PC-9 (cell line): ENCODE results near the gene WDR13. TPM values are rescaled to one million over a fixed set of nuclear protein-coding genes. Genes with fewer than 3 reads are reported as not detected.

ENCODE experiments used
- BruUV-seq: library from RNA; stranded (reverse); fragments of 400-500 nt; replicated peaks from 2 replicates; lab custom pipeline; 2021; lab: Mats Ljungman, UMichigan
- CTCF ChIA-PET: fragments of 300-600 bp; sonication (Branson Sonifier 250); formaldehyde crosslinking; loops from one replicate; lab custom pipeline; 2022; ENCODE audit warnings: antibody characterized with exemption; lab: Charles Lee
- POLR2A ChIA-PET: fragments of 300-600 bp; sonication (Branson Sonifier 250); formaldehyde crosslinking; loops from one replicate; lab custom pipeline; 2022; ENCODE audit warnings: antibody characterized with exemption; ENCODE audit not compliant: unreplicated experiment; lab: Charles Lee
- DNase-seq, 2 experiments: peaks; one replicate each; pipeline versions ENCODE4 v3.0.0 to v3.0.0-alpha.2; 2015 to 2022; ENCODE audit warnings: mixed read lengths in 1 of 2
- H2AFZ ChIP-seq: fragments of 200-600 bp; sonication (generic); 2 replicates; pipeline ENCODE4 v1.8.1; 2017; ENCODE audit warnings: antibody characterized with exemption
- H3F3A ChIP-seq: fragments of 200-600 bp; sonication (generic); 2 replicates; pipeline ENCODE4 v1.8.1; 2017; ENCODE audit warnings: antibody characterized with exemption, mild to moderate bottlenecking, low read depth; ENCODE audit not compliant: insufficient read depth
- H3K27ac ChIP-seq: fragments of 200-600 bp; sonication (generic); 2 replicates; pipeline ENCODE4 v1.6.1; 2016; ENCODE audit warnings: mixed run types
- H3K27me3 ChIP-seq: fragments of 200-600 bp; sonication (generic); 2 replicates; pipeline ENCODE4 v1.6.1; 2016; ENCODE audit warnings: low read depth, mixed run types; ENCODE audit not compliant: insufficient read depth
- H3K36me3 ChIP-seq: fragments of 200-600 bp; sonication (generic); 2 replicates; pipeline ENCODE4 v1.6.1; 2016; ENCODE audit warnings: low read depth, mixed run types
- H3K4me1 ChIP-seq: fragments of 200-600 bp; sonication (generic); replicated peaks from 2 replicates; pipeline ENCODE4 v1.6.1; 2016; ENCODE audit warnings: mixed run types; ENCODE audit not compliant: insufficient read depth
- H3K4me2 ChIP-seq: fragments of 200-600 bp; sonication (generic); 2 replicates; pipeline ENCODE4 v1.6.1; 2017; ENCODE audit warnings: mixed run types
- H3K4me3 ChIP-seq: fragments of 200-600 bp; sonication (generic); 2 replicates; pipeline ENCODE4 v1.6.1; 2016; ENCODE audit warnings: mixed run types
- H3K79me2 ChIP-seq: fragments of 200-600 bp; sonication (generic); 2 replicates; pipeline ENCODE4 v1.6.1; 2017; ENCODE audit warnings: low read depth, mixed run types
- H3K9me2 ChIP-seq: fragments of 200-600 bp; sonication (generic); 2 replicates; pipeline ENCODE4 v1.8.1; 2017; ENCODE audit warnings: mild to moderate bottlenecking; ENCODE audit not compliant: insufficient read depth
- H3K9me3 ChIP-seq: fragments of 200-600 bp; sonication (generic); 2 replicates; pipeline ENCODE4 v1.8.1; 2016; ENCODE audit warnings: low read depth; ENCODE audit not compliant: insufficient read depth
- H4K20me1 ChIP-seq: fragments of 200-600 bp; sonication (generic); 2 replicates; pipeline ENCODE4 v1.8.1; 2017; ENCODE audit not compliant: insufficient read depth
- EZH2 ChIP-seq: fragments of 200-600 bp; sonication (generic); IDR thresholded peaks from 2 replicates; pipeline ENCODE4 v1.8.0; 2017; ENCODE audit warnings: antibody characterized with exemption, low read depth
- intact Hi-C: fragments of 100-400 bp; cut with micrococcal nuclease; formaldehyde crosslinking; loops from one replicate; pipeline ENCODE4 v1.10.0; 2022; ENCODE audit not compliant: unreplicated experiment
- total RNA-seq: library from RNA; stranded (reverse); gene quantifications from 2 replicates; pipeline ENCODE4 v1.2.3, GENCODE V29; 2021
- TF ChIP-seq, protein P1 (sequence below): fragments of 200-600 bp; sonication (generic); conservative IDR thresholded peaks from 2 replicates; pipeline ENCODE4 v1.6.1; 2017; ENCODE audit warnings: mixed run types, antibody characterized with exemption, mild to moderate bottlenecking, moderate library complexity

Gene WDR13
- total RNA-seq, 1 experiment from 2014 or later: 28.6 TPM

DNA sequence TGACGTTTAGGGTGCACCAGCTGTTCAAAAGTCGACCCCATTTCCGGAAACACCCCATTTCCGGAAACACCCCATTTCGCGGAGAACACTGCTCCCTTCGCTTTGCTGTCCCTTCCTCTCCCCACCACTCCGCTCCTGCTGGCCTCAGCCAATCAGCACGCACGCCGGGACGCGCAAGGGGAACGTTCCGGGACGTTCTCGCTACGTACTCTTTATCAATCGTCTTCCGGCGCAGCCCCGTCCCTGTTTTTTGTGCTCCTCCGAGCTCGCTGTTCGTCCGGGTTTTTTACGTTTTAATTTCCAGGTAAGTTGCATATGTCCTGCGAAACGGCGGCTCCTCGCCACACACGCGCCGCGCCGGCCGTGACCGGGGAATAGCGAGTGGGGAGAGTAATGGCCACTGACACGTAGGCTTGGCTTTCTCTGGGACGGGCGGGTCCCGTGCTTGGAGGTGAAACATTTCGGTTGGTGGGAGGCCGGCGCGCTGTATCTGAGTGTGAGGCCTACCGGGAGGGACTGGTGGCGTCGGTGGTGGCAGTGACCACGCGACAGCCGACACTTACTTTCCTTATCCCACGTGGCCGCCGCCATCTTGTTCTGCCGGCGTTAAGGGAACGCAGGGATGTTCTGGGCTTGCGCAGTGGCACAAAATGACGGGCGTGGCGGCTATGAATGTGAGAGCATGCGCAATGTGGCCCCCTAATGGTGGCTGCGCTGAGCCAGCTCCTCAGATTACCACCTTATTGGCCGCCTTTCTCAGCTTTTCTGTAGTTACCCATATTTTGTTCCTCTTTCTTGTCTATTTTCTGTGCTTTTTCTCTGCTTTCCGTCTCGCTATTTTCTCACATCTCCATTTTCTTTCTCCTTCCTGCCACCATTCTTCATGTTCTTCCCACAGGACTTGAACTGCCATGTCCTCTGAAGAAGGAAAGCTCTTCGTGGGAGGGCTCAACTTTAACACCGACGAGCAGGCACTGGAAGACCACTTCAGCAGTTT is 22.7 kb upstream of the WDR13 start, which contains the start of gene RBM3:
TSS of gene RBM3 (plus strand) at position 215 of the 997 bp plus-strand sequence. CDS start at position 912, 697 bp downstream.
- H3K9me2 ChIP-seq: no peaks in the 10 kb centered on the region
- no peaks in the 10 kb centered on the region for H3K36me3 ChIP-seq
- H3K9me3 ChIP-seq: no peaks in the 10 kb centered on the region
- TSS peak; percentile 51 for BruUV-seq
- peak within 1 kb of the TSS; percentile 66 for H3K4me3 ChIP-seq
- DNase-seq: peak; percentile 67 to 77
- H4K20me1 ChIP-seq: no peaks in the 10 kb centered on the region
- ChIA-PET POLR2A (interaction anchor here (0.6 to 0.7 kb wide), 2 partner anchors 84 to 580 kb away, joined by 3 read pairs; no protein-coding TSS in a partner anchor), CTCF (interaction anchor here (0.5 kb wide), 1 partner anchor 35 kb away, joined by 3 read pairs; the partner anchor contains the start of gene TBC1D25)
- intact Hi-C loops: no loop called here
- peaks cover 20% of the 10 kb centered on the region for H3K79me2 ChIP-seq
- H3K4me1 ChIP-seq: no peaks in the 10 kb centered on the region
- peak within 1 kb of the TSS; percentile 74; the same call in 1 of the 2 replicates for H2AFZ ChIP-seq
- peak within 1 kb of the TSS; percentile 80 for H3K4me2 ChIP-seq
- no peaks in the 10 kb centered on the region for H3K27me3 ChIP-seq
- H3F3A ChIP-seq: peaks cover 20% of the 10 kb centered on the region; the same call in 1 of the 2 replicates
- H3K27ac ChIP-seq: peak within 1 kb of the TSS; percentile 94
- TF ChIP-seq, protein P1, sequence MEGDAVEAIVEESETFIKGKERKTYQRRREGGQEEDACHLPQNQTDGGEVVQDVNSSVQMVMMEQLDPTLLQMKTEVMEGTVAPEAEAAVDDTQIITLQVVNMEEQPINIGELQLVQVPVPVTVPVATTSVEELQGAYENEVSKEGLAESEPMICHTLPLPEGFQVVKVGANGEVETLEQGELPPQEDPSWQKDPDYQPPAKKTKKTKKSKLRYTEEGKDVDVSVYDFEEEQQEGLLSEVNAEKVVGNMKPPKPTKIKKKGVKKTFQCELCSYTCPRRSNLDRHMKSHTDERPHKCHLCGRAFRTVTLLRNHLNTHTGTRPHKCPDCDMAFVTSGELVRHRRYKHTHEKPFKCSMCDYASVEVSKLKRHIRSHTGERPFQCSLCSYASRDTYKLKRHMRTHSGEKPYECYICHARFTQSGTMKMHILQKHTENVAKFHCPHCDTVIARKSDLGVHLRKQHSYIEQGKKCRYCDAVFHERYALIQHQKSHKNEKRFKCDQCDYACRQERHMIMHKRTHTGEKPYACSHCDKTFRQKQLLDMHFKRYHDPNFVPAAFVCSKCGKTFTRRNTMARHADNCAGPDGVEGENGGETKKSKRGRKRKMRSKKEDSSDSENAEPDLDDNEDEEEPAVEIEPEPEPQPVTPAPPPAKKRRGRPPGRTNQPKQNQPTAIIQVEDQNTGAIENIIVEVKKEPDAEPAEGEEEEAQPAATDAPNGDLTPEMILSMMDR: no peak; the same call in 1 of the 2 replicates
- TF ChIP-seq EZH2: no peak

DNA sequence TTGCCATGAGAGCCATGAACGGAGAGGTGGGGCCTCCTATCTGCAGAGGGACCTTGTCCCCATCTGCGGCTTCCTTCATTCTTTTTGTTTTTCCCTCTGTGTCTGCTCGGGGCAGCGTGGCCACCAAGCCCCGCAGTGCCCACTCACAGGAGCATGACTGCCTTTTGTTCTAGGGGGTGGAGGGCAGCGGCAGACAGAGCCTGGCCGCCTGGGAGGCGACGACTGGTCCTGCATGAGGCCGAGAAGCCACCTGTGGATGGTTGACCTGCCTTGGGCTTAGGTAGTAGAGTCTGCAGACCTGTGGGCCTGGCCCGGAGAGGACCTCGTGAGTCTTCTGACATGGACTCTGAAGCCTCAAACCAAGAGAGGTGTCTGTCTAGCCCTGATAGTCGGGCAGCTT is 21.6 kb upstream of the WDR13 start:
- no peaks in the 10 kb centered on the region for H3K27me3 ChIP-seq
- no TSS peak for BruUV-seq
- peak overlapping the region; percentile 80 for H3K4me2 ChIP-seq
- POLR2A ChIA-PET: no interaction called here
- H3K9me3 ChIP-seq: no peaks in the 10 kb centered on the region
- H3K36me3 ChIP-seq: no peaks in the 10 kb centered on the region
- no peaks in the 10 kb centered on the region for H3K4me1 ChIP-seq
- TF ChIP-seq, protein P1: no peak
- TF ChIP-seq EZH2: no peak
- no peak overlapping the region for H3K27ac ChIP-seq
- CTCF ChIA-PET: interaction anchor here (0.5 kb wide), 1 partner anchor 36 kb away, joined by 3 read pairs; the partner anchor contains the start of gene TBC1D25
- H3K9me2 ChIP-seq: no peaks in the 10 kb centered on the region
- peaks cover 20% of the 10 kb centered on the region; the same call in 1 of the 2 replicates for H3F3A ChIP-seq
- DNase-seq: no peak
- peak overlapping the region; percentile 66 for H3K4me3 ChIP-seq
- no peak overlapping the region for H2AFZ ChIP-seq
- H4K20me1 ChIP-seq: no peaks in the 10 kb centered on the region
- peaks cover 20% of the 10 kb centered on the region for H3K79me2 ChIP-seq
- intact Hi-C loops: no loop called here

DNA sequence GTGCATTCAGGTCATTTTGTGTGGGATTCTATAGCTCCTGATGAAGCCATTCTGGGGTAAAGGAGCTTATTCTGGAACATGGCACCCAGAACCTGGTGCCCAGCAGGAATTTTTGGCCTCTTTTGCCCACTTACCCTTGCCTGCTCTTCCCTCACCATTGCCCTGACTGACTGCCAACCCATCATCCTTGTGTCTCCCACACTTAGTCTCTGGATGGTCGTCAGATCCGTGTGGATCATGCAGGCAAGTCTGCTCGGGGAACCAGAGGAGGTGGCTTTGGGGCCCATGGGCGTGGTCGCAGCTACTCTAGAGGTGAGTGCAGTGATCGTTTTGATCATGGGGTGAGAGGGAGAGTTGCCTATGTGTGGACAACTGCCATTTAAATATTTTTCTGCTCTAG is 21.2 kb upstream of the WDR13 start:
- peaks cover 20% of the 10 kb centered on the region; the same call in 1 of the 2 replicates for H3F3A ChIP-seq
- no peaks in the 10 kb centered on the region for H4K20me1 ChIP-seq
- no peaks in the 10 kb centered on the region for H3K36me3 ChIP-seq
- no peak for DNase-seq
- no peaks in the 10 kb centered on the region for H3K4me1 ChIP-seq
- no peaks in the 10 kb centered on the region for H3K9me3 ChIP-seq
- H3K4me2 ChIP-seq: peak overlapping the region; percentile 80
- H3K4me3 ChIP-seq: peak overlapping the region; percentile 66; the same call in 1 of the 2 replicates
- H3K9me2 ChIP-seq: no peaks in the 10 kb centered on the region
- no peaks in the 10 kb centered on the region for H3K27me3 ChIP-seq
- no peak overlapping the region for H2AFZ ChIP-seq
- peaks cover 20% of the 10 kb centered on the region for H3K79me2 ChIP-seq
- no peak overlapping the region for H3K27ac ChIP-seq
- intact Hi-C loops: no loop called here
- ChIA-PET POLR2A (no interaction called here), CTCF (no interaction called here)
- TF ChIP-seq EZH2: no peak
- TF ChIP-seq, protein P1: no peak
- no TSS peak for BruUV-seq
